ENCODE measurements around the gene GEN1.

- TF ChIP-seq CTCF (IDR thresholded peaks at IDR 0.05; ENCODE audit: poor library complexity, severe bottlenecking) (no peak), EP300 (conservative IDR thresholded peaks at IDR 0.05; ENCODE audit: poor library complexity, severe bottlenecking) (no peak), MXI1 (conservative IDR thresholded peaks at IDR 0.05; ENCODE audit: poor library complexity, severe bottlenecking) (no peak), RAD21 (conservative IDR thresholded peaks at IDR 0.05) (no peak), EZH2 (IDR thresholded peaks at IDR 0.05; ENCODE audit: borderline replicate concordance, insufficient read depth, low read length, poor library complexity, severe bottlenecking) (no peak)
- TF ChIP-seq, protein P1, sequence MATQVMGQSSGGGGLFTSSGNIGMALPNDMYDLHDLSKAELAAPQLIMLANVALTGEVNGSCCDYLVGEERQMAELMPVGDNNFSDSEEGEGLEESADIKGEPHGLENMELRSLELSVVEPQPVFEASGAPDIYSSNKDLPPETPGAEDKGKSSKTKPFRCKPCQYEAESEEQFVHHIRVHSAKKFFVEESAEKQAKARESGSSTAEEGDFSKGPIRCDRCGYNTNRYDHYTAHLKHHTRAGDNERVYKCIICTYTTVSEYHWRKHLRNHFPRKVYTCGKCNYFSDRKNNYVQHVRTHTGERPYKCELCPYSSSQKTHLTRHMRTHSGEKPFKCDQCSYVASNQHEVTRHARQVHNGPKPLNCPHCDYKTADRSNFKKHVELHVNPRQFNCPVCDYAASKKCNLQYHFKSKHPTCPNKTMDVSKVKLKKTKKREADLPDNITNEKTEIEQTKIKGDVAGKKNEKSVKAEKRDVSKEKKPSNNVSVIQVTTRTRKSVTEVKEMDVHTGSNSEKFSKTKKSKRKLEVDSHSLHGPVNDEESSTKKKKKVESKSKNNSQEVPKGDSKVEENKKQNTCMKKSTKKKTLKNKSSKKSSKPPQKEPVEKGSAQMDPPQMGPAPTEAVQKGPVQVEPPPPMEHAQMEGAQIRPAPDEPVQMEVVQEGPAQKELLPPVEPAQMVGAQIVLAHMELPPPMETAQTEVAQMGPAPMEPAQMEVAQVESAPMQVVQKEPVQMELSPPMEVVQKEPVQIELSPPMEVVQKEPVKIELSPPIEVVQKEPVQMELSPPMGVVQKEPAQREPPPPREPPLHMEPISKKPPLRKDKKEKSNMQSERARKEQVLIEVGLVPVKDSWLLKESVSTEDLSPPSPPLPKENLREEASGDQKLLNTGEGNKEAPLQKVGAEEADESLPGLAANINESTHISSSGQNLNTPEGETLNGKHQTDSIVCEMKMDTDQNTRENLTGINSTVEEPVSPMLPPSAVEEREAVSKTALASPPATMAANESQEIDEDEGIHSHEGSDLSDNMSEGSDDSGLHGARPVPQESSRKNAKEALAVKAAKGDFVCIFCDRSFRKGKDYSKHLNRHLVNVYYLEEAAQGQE (IDR thresholded peaks at IDR 0.05; ENCODE audit: borderline replicate concordance), result no peak
Measured at GRCh38 chr2:17710547-17711248, 43.2 kb upstream of the GEN1 start.

Measured in neural cell (in vitro differentiated cells).